ENCODE measurements around the gene NYNRIN.

NYNRIN gene

DNA sequence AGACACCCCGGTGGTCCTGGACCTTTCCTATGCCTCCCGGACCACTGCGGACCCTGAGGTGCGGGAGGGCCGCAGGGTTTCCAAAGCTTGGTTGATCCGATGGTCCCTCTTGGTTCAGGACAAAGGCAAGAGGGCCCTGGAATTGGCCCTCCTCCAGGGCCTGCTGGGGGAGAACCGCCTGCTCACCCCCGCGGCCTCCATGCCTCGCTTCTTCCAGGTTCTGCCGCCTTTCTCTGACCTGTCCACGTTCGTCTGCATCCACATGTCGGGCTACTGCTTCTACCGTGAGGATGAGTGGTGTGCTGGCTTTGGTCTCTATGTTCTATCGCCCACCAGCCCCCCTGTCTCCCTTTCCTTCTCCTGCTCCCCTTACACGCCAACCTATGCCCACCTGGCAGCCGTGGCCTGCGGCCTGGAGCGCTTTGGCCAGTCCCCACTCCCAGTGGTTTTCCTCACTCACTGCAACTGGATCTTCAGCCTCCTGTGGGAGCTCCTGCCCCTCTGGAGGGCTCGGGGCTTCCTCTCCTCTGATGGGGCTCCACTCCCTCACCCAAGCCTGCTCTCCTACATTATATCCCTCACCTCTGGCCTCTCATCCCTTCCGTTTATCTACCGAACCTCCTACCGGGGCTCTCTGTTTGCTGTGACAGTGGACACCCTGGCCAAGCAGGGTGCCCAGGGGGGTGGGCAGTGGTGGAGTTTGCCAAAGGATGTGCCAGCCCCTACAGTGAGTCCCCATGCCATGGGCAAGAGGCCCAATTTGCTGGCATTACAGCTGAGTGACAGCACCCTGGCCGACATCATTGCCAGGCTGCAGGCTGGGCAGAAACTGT, 16.8 kb downstream of the NYNRIN start:
- FAIRE-seq = no peak

DNA sequence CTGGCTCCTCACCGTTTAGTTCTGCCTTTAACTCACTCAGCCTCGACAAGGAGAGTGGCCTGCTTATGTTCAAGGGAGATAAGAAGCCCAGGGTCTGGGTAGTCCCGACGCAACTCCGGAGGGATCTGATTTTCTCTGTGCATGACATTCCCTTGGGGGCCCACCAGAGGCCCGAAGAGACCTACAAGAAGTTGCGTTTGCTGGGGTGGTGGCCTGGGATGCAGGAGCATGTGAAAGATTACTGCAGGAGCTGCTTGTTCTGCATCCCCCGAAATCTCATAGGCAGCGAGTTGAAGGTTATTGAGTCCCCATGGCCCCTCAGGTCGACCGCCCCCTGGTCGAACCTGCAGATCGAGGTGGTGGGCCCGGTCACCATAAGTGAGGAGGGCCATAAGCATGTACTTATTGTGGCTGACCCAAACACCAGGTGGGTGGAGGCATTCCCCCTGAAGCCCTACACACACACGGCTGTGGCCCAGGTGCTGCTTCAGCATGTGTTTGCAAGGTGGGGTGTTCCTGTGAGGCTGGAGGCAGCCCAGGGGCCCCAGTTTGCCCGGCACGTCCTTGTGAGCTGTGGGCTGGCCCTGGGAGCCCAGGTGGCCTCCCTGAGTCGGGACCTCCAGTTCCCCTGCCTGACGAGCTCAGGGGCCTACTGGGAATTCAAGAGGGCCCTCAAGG, 17.6 kb downstream of the NYNRIN start:
- no peak for FAIRE-seq

- no peak for FAIRE-seq
These were observed 18.3 kb downstream of the NYNRIN start for GRCh38 chr14:24416932-24417619.

GRCh38 chr14:24417832-24418491, 19.2 kb downstream of the NYNRIN start:
- FAIRE-seq = no peak

GRCh38 chr14:24418492-24418873, 19.7 kb downstream of the NYNRIN start:
- no peak for FAIRE-seq

GRCh38 chr14:24422261-24422660, 23.5 kb downstream of the NYNRIN start:
- no peak for FAIRE-seq

DNA sequence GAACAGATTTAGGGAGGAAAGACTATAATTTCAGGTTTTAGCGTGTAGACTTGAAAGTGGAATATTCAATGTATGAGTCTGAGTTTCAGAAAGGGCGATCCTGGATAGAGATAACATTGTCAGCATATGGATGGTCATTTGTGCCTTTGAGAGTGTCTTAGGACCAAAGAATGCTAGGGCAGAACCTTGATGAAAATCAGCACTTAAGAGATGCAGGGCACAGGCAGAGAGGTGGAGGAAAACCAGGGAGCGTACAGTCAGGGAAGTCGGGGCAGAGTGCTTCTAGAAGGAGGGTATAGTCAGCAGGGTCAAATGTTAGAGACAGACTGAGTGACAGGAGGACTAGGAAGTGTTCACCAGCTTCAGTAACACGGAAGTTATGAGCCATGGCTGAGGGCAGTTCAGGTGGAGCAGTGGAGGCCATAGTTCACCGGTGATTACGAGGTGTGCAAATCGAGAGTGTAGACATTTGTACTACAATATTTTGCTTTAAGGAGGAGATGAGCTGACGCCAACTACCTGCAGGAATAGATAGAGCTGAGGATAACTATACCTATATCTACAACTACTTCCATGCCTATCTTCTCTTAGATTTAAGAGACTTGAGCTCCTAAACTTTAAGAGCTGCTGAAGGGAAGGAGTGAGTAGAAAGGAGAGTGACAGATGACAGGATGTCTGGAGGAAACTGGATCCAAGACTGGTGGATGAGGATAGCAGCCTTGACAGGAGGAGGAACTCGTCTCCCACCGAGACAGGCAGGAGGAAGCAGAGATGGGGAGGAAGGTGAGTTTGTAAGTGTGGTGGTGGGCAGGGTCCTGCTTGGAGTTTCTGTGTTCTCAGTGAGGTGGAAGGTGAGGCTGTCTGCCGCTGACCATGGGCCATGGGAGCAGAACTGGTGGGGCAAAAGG, 24.1 kb downstream of the NYNRIN start:
- no peak for FAIRE-seq

GRCh38 chr14:24425704-24426103, 26.9 kb downstream of the NYNRIN start:
- no peak for FAIRE-seq

DNA sequence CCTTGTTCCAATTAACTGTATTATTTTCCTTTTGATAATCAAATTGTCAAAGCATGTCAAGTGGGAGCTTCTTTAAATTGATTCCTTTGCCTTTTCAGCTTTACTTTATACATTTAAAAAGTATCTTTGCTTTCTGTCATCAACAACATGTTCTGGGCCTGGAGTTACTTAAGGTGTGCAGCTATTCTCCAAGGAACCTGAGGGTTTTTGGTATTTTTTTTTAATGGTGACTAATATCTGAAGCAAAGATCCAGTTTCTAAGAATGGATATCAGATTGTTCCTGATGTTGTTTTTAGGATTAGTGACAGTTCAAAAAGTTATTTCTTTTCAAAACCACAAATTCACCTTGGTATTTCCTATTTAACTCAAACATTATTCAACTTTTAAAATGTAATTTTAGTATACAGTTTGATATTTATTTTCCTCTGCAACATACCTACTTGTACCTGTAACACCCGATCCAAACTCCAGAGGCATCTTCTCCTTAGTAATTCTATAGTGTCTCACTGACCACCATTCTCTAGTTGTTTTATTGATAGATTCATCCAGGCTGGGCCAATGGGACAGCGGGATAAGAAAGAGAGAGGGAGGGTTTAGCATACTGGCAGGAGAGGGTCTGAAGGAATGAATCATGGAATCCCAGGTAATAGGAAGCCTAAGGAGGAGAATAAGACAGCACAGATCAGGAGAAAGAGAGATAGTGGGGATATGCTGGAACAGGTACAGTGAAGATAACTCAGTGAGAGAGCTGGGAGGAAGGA, 27.5 kb downstream of the NYNRIN start:
- FAIRE-seq = no peak

GRCh38 chr14:24426912-24427536, 28.2 kb downstream of the NYNRIN start:
- FAIRE-seq = no peak

DNA sequence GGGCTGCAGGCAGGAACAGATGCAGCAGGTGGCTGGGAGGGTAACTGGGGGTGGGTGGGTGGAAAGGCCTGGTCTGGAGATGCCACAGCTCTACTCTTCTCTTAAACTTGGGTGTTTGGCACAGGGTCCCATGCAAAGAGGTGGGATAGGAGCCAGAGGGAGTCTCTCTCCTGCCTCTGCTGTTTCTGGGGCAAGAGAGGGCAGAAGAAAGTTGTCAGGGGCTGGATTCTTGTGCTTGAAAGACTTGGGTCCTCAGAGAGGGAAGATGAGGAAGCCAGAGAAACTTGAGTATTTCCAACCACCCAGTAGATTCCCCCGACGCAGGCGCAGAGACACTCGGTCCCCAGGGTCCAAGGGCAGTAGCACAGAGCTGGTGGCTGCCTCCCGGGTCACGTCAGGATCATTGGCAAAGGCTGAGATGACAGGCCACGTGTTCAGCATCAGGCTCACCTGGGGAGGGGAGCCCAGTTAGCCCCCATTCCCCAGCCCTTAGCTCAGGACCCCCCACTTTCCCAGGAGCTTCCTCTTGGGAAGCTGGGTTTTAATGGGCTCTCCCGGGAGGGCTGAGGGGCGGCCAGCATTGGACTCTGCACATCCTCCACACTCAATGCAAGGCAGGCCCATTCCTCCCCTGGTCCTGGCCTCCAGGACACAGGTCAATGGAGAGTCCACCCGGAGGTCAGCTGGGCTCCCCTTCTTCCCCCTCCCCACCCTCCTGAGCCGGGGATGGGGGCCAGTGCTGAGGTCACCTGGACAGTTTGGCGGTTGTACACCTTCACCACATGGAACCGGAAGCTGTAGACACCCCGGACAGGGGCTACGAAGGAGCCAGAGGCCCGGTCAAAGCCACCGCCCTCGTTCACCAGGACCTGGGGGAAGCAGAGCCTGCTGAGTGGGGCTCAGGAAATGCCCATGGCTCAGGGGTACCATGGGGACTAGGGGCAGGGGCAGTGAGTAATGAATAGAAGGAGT, 29.0 kb downstream of the NYNRIN start:
- FAIRE-seq = no peak

DNA sequence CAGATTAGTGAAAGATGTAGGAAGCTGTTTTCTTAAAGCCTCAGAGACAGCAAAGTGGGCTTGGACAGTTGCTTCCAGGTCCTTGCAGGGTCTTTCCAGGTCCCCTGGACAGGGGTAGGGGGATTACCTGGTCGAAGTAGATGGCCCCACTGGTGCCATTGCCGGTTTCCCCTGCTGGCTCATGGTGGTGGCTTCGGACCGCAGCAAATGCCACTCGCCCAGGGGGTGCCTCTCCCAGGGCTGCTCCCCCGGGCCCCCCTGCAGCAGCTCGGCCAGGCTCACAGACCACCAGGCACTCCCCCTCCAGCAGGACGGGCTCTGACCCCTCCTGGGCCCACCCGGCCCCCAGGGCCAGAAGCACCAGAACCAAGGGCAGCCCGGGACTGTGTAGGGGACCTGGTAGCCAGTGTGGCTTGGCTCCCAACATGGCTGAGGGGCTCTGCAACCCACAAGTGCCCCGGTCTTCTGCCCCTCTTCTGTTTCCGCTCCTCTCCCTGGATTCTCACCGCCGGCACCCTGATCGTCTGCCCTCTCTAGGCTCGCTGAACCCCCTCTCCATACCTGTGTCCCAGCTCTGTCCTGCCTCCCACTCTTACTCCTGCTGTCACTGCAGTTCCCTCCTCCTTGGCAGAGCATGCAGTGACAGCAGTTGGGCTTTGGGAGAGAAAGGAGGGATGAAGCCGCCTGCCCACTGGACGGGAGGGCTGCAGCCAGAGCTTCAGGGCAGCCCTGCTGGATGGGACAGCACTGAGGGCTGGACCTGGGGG, 30.0 kb downstream of the NYNRIN start:
- no peak for FAIRE-seq

DNA sequence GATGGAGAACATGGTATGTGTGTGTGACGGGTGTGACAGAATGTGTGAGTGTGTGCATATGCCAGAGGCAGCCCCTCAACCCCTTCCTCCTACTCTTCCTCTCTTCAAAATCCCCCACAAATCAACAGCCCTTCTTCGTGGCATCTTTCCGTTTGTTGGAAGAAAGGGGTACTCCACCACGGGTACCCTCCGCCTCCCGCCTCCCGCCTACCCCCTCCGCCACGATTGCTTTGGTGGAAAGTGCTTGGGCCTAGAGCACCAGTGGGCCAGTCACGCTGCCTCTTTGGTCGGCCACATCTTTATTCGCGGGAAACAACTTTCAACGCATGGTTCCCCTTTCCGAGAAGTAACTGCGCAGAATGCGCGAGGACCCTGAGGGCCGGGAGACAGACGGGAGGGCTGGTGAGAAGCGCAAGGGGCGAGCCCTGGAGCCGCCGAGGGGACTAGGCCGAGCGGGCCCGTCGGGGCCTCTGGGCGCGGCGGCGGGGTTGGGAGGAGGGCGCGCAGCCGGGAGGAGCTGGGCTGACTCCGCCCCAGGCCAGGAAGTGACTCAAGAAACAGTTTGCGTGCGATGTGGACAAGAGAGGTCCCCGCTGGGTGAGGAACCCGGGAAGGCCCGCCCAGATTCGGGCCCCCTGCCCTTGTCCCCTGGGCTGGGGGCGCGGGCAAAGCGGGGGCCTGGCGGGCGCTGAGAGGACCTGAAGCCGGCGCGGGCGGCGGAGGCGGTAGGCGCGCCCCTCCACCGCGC, 30.8 kb downstream of the NYNRIN start, which contains the start of the genes CBLN3 and KHNYN:
CBLN3 (minus strand) TSS at position 274 of the 748 bp plus-strand sequence. CDS start 614 bp downstream, outside the sequence.
KHNYN (plus strand) TSS at position 560 of the 748 bp plus-strand sequence. CDS start 777 bp downstream, outside the sequence.
- FAIRE-seq = no peak

GRCh38 chr14:24430143-24430681, 31.4 kb downstream of the NYNRIN start:
- FAIRE-seq = no peak

DNA sequence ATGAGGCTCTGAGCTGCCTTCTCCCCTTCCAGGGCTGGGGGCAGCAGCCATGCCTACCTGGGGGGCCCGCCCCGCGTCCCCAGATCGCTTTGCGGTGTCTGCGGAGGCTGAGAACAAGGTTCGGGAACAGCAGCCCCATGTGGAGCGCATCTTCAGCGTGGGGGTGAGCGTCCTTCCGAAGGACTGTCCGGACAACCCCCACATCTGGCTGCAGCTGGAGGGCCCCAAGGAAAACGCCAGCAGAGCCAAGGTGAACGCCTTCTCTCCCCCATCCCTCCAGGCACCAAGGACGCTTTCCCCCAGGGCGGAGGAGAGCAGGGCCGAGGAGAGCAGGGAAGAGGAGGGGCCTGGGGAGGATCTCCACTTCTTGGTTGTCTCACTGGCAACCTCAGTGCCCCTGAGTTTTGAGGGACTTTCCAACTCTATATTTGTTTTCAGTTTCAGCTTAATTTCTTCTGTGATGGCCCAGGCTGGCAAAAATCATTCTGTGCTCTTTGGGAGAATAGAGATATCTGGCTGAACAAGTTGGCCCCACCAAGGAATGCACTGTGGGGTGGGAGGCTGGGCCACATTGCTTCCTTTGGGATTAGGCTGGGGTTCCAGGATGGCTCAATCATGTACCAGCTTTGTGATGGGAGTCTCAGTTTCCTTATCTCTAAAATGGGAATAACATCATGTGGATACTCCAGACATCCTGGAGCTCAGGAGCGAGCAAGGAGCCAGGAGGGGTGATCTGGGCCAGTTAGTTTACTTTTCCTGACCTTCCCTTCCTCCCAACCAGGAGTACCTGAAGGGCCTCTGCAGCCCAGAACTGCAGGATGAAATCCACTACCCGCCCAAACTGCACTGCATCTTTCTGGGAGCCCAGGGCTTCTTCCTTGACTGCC, 32.1 kb downstream of the NYNRIN start:
- no peak for FAIRE-seq

DNA sequence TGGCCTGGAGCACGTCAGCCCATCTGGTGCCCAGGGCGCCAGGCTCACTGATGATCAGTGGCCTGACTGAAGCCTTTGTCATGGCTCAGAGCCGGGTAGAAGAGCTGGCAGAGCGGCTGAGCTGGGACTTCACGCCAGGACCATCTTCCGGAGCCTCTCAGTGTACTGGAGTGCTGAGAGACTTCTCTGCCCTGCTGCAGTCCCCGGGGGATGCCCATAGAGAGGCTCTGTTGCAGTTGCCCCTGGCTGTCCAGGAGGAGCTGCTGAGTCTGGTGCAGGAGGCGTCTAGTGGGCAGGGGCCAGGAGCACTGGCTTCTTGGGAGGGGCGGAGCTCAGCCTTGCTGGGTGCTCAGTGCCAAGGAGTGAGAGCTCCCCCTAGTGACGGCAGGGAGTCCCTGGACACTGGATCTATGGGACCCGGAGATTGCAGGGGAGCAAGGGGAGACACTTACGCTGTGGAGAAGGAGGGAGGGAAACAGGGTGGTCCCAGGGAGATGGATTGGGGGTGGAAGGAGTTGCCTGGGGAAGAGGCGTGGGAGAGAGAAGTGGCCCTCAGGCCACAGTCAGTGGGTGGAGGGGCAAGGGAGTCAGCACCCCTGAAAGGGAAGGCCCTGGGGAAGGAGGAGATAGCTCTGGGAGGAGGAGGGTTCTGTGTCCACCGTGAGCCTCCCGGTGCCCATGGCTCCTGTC, 32.9 kb downstream of the NYNRIN start:
- no peak for FAIRE-seq

Measured in endometrium (tissue), 2 donors.